Smooth muscle cell (in vitro differentiated cells): Measurements from ENCODE around the gene TCERG1L. TPM values are rescaled to one million over a fixed set of nuclear protein-coding genes. Genes with fewer than 3 reads are reported as not detected.

Source experiments
- DNase-seq: peaks from one replicate; lab custom pipeline; 2025; ENCODE audit not compliant: unreplicated experiment; lab: John Stamatoyannopoulos, UW
- H2AFZ ChIP-seq: fragments of 200-600 bp; sonication (generic); 2 replicates; pipeline ENCODE4 v1.6.0; 2016; ENCODE audit warnings: antibody characterized with exemption, low read depth, mild to moderate bottlenecking
- H3F3A ChIP-seq: fragments of 200-600 bp; sonication (generic); 2 replicates; pipeline ENCODE4 v1.6.0; 2017; ENCODE audit warnings: antibody characterized with exemption, low read depth
- H3K27ac ChIP-seq: fragments of 200-600 bp; sonication (generic); 2 replicates; pipeline ENCODE4 v1.5.1; 2016; ENCODE audit warnings: low read depth, mild to moderate bottlenecking
- H3K27me3 ChIP-seq: fragments of 200-600 bp; sonication (generic); 2 replicates; pipeline ENCODE4 v1.6.1; 2016; ENCODE audit warnings: low read depth, mild to moderate bottlenecking
- H3K36me3 ChIP-seq: fragments of 200-600 bp; sonication (generic); 2 replicates; pipeline ENCODE4 v1.5.1; 2016; ENCODE audit warnings: low read depth
- H3K4me1 ChIP-seq: fragments of 200-600 bp; sonication (generic); 2 replicates; pipeline ENCODE4 v1.5.1; 2016; ENCODE audit warnings: low read depth
- H3K4me2 ChIP-seq: fragments of 200-600 bp; sonication (generic); 2 replicates; pipeline ENCODE4 v1.6.0; 2016; ENCODE audit warnings: mild to moderate bottlenecking
- H3K4me3 ChIP-seq: fragments of 200-600 bp; sonication (generic); 2 replicates; pipeline ENCODE4 v1.5.1; 2016; ENCODE audit warnings: mild to moderate bottlenecking
- H3K79me2 ChIP-seq: fragments of 200-600 bp; sonication (generic); 2 replicates; pipeline ENCODE4 v1.6.0; 2016; ENCODE audit warnings: low read depth, mild to moderate bottlenecking
- H3K9ac ChIP-seq: fragments of 200-600 bp; sonication (generic); 2 replicates; pipeline ENCODE4 v1.6.0; 2016; ENCODE audit warnings: low read depth
- H3K9me3 ChIP-seq: fragments of 200-600 bp; sonication (generic); replicated peaks from 2 replicates; pipeline ENCODE4 v1.5.1; 2016; ENCODE audit warnings: low read depth
- H4K20me1 ChIP-seq: fragments of 200-600 bp; sonication (generic); 2 replicates; pipeline ENCODE4 v1.6.0; 2016; ENCODE audit warnings: low read depth
- WGBS: methylation state at CpG from one replicate; pipeline ENCODE4 v1.1.7; 2016; ENCODE audit warnings: low lambda C conversion rate; 5-methylcytosine and 5-hydroxymethylcytosine counted together
- polyA plus RNA-seq: library from polyadenylated mRNA; unstranded; fragments of >200 nt; fragmentation: Nextera tagmentation; extraction: Ambion mirVana; gene quantifications from 2 replicates; pipeline ENCODE4 v1.2.1, GENCODE V29; 2016
- total RNA-seq: library from RNA; depleted of rRNA; stranded (reverse); fragments of >200 nt; gene quantifications from 2 replicates; pipeline ENCODE4 v1.2.3, GENCODE V29; 2014
- TF ChIP-seq, protein P1 (sequence below): fragments of 200-600 bp; sonication (generic); IDR thresholded peaks from 2 replicates; pipeline ENCODE4 v1.5.1; 2017; ENCODE audit warnings: borderline replicate concordance, mild to moderate bottlenecking, antibody characterized with exemption; ENCODE audit not compliant: insufficient read depth, poor library complexity, severe bottlenecking

TCERG1L gene
- total and polyA plus RNA-seq, 2 experiments from 2014 or later = not detected

DNA sequence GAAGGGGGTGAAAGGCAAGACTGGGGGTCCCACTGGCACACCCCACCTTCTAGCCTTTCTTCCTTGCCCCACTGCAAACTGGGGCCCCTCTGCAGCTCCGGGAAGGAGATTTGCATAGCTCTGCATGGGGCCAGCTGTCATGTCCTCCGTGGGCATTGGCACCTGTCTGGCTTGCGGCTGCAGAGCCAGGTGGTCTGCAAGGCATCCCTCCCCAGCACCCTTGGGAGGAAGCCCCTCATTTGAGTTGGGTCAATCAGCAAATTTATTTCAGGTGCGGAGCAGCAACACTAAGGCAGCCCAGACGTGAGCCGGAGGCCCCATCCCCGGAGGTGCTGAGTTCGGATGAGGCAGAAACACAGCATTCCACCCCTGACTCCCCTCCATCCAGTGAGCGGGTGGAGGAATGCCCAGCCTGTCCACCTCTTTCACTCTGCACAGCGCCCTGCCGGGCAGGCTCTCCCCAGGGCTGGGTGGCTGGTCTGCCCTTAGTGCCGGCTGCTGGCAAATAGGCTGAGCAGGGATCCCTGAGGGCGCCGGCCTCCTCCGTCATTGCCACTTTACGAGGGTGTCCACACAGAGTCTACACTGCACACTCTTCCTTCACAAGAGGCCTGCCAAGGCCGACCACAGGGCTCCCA, 143.2 kb downstream of the TCERG1L start:
- Histone ChIP-seq H3F3A (no peaks in the 10 kb centered on the region), H3K79me2 (no peaks in the 10 kb centered on the region), H3K4me3 (no peak overlapping the region), H2AFZ (no peak overlapping the region), H3K9ac (no peak overlapping the region), H3K9me3 (no peaks in the 10 kb centered on the region), H3K4me1 (no peaks in the 10 kb centered on the region), H3K36me3 (no peaks in the 10 kb centered on the region), H3K27me3 (no peaks in the 10 kb centered on the region), H3K4me2 (no peak overlapping the region), H4K20me1 (no peaks in the 10 kb centered on the region), H3K27ac (no peak overlapping the region)
- no peak for DNase-seq
- TF ChIP-seq, protein P1, sequence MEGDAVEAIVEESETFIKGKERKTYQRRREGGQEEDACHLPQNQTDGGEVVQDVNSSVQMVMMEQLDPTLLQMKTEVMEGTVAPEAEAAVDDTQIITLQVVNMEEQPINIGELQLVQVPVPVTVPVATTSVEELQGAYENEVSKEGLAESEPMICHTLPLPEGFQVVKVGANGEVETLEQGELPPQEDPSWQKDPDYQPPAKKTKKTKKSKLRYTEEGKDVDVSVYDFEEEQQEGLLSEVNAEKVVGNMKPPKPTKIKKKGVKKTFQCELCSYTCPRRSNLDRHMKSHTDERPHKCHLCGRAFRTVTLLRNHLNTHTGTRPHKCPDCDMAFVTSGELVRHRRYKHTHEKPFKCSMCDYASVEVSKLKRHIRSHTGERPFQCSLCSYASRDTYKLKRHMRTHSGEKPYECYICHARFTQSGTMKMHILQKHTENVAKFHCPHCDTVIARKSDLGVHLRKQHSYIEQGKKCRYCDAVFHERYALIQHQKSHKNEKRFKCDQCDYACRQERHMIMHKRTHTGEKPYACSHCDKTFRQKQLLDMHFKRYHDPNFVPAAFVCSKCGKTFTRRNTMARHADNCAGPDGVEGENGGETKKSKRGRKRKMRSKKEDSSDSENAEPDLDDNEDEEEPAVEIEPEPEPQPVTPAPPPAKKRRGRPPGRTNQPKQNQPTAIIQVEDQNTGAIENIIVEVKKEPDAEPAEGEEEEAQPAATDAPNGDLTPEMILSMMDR = no peak
- 86% methylated on average over 17 of the region's 17 CpGs for WGBS

DNA sequence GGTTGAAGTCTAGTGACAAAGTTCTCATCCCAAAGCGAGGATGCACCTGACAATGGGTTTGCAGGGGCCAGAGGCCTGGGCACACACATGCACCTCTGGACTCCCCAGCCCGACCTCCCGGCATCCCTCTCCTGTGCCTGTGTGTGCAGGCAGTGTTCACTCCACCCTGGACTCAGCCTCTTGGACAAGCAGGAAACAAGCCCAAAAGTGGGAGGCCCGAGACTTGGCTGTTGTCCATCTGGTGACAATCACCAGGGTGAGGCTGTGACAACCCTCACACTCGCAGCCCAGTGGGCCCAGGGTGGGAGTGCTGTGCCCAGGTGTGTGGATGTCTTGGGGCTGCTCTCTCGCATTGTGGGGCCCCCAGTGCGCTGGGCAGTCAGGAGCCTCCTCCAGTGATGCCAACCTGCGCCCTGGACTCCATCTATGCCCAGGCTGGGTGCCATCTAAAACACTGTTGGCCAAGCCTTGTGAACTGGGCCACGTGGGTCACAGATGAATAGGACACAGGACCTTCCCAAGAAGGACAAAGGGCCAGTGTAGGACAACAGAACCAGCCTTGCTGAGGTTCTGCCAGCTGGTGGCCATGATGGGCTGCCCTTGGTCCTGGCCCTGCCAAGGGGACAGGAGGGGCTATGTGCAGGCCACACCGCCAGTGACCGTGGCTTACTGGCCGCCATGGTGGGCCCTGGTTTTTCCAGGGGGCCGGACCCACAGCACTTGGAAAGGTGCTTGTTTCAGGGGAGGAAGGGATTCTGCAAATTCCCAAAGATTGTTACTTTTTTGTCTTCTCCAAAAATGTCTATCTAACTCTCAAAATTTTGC, 144.3 kb downstream of the TCERG1L start:
- no peaks in the 10 kb centered on the region for H3K4me1 ChIP-seq
- no peaks in the 10 kb centered on the region for H3K36me3 ChIP-seq
- no peak overlapping the region for H3K27ac ChIP-seq
- DNase-seq = no peak
- no peaks in the 10 kb centered on the region for H3K9me3 ChIP-seq
- TF ChIP-seq, protein P1 = no peak
- H4K20me1 ChIP-seq = no peaks in the 10 kb centered on the region
- WGBS = 91% methylated on average over 12 of the region's 13 CpGs
- H3K79me2 ChIP-seq = no peaks in the 10 kb centered on the region
- no peak overlapping the region for H2AFZ ChIP-seq
- no peak overlapping the region for H3K4me3 ChIP-seq
- no peaks in the 10 kb centered on the region for H3F3A ChIP-seq
- no peaks in the 10 kb centered on the region for H3K27me3 ChIP-seq
- H3K9ac ChIP-seq = no peak overlapping the region
- H3K4me2 ChIP-seq = no peak overlapping the region

DNA sequence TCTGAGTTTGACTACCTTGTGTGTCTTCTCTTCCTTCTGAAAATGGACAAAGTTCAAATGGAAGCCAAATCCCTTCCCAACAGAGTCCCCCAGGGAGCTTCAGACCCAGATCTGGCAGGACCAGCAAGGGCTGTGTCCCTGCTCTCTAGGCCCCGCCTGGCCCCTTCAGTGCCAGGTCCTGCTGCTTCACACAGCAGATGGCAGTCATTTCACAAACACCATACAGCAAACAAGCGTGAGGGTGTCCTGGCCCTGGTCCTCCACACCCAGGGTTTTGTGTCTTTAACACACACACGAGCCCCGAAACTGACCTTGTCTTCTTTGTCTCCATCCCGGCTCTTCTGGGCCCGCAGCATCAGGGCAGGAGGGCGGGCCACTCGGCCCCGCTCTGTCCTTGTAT, 145.0 kb downstream of the TCERG1L start:
- no peaks in the 10 kb centered on the region for H4K20me1 ChIP-seq
- H3K4me1 ChIP-seq = no peaks in the 10 kb centered on the region
- H3K27me3 ChIP-seq = no peaks in the 10 kb centered on the region
- 95% methylated on average over 9 of the region's 9 CpGs for WGBS
- H3K36me3 ChIP-seq = no peaks in the 10 kb centered on the region
- no peak overlapping the region for H3K4me3 ChIP-seq
- H3K79me2 ChIP-seq = no peaks in the 10 kb centered on the region
- no peaks in the 10 kb centered on the region for H3K9me3 ChIP-seq
- no peak overlapping the region for H2AFZ ChIP-seq
- no peak overlapping the region for H3K27ac ChIP-seq
- DNase-seq = no peak
- no peak overlapping the region for H3K4me2 ChIP-seq
- TF ChIP-seq, protein P1 = no peak
- no peaks in the 10 kb centered on the region for H3F3A ChIP-seq
- no peak overlapping the region for H3K9ac ChIP-seq
